ENCODE measurements around the gene TEX2.

- TF ChIP-seq NFE2L1 (tag; IDR thresholded peaks at IDR 0.05; ENCODE audit: borderline replicate concordance, low read depth) (no peak), RFX5 (IDR thresholded peaks at IDR 0.05; ENCODE audit: low read depth, low read length) (no peak), EGR1 (conservative IDR thresholded peaks at IDR 0.05) (no peak), HMG20A (CRISPR knock-in tag; conservative IDR thresholded peaks at IDR 0.05) (no peak), MEIS2 (IDR thresholded peaks at IDR 0.05; ENCODE audit: partially characterized antibody) (no peak), HNRNPH1 (optimal IDR thresholded peaks at IDR 0.05; ENCODE audit: low read depth, low read length) (no peak)
Measured at GRCh38 chr17:64158406-64158805, 104.7 kb downstream of the TEX2 start.
